Erythroblast (primary cell): ENCODE data around the gene NIFK.

Source experiments
- GATA1 ChIP-seq: IDR thresholded peaks from 2 replicates; pipeline ENCODE4 v1.6.1; 2011; ENCODE audit warnings: low read depth, mild to moderate bottlenecking, control low read depth, low read length, moderate library complexity
- POLR2A ChIP-seq: IDR thresholded peaks from 2 replicates; pipeline ENCODE4 v1.6.1; 2011; ENCODE audit warnings: mild to moderate bottlenecking, low read length

- TF ChIP-seq POLR2A (no peak), GATA1 (no peak)
Measured at GRCh38 chr2:121697108-121697631, 39.5 kb downstream of the NIFK start.
